Measurements from ENCODE around the gene NCKAP5.

NCKAP5 gene

DNA sequence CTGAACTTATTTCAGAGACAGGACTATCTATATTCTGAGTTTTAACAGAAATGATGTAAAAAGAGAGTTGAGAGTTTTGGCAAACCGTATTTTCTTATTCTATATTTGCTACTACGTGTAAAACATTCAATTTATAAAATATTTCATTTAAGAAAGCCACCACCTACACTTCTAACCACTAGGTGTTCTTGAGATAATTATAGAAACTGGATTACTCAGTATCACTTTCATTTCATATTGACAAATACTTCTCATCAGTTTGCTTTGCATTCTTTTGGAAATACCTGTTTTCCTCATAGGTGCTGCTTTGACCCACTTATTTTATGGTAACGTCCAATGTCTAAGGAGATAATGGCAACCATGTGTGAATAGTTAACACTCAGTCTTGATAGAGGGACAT lies 794.9 kb downstream of the NCKAP5 start:
- TF ChIP-seq LEF1 (IDR thresholded peaks at IDR 0.05; ENCODE audit: borderline replicate concordance) (no peak), FOXA1 (IDR thresholded peaks at IDR 0.05) (no peak)
- no peak for DNase-seq (ENCODE audit: extremely low spot score)
- ChIA-PET CTCF (no interaction called here), POLR2A (no interaction called here)

DNA sequence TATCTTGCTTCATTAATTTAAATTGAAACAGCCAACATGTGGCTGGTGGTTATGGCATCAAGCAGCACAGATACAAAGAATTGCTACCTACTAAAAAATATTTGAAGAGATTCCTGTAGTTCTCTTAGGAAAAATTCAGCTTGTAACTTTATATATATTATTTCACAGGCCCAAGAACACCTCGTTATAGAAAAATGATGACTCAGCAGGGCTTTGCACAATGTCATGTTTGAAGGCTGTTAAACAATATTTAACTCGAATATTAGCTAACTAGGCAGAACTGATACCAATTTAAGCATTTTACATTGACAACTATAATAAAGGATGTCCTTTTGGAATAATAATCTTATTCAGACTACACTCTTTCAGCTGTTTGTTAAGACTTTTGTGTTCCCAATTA lies 795.9 kb downstream of the NCKAP5 start:
- TF ChIP-seq, protein P1, sequence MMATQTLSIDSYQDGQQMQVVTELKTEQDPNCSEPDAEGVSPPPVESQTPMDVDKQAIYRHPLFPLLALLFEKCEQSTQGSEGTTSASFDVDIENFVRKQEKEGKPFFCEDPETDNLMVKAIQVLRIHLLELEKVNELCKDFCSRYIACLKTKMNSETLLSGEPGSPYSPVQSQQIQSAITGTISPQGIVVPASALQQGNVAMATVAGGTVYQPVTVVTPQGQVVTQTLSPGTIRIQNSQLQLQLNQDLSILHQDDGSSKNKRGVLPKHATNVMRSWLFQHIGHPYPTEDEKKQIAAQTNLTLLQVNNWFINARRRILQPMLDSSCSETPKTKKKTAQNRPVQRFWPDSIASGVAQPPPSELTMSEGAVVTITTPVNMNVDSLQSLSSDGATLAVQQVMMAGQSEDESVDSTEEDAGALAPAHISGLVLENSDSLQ (IDR thresholded peaks at IDR 0.05): no peak
- TF ChIP-seq ARNT (IDR thresholded peaks at IDR 0.05) (no peak), ELF4 (IDR thresholded peaks at IDR 0.05) (no peak), NFRKB (IDR thresholded peaks at IDR 0.05) (no peak), CTBP1 (IDR thresholded peaks at IDR 0.05; ENCODE audit: borderline replicate concordance) (no peak), BHLHE40 (IDR thresholded peaks at IDR 0.05; ENCODE audit: borderline replicate concordance) (no peak), ZNF384 (IDR thresholded peaks at IDR 0.05) (no peak), SP1 (IDR thresholded peaks at IDR 0.05) (no peak), FOXK2 (IDR thresholded peaks at IDR 0.05) (no peak), LEF1 (IDR thresholded peaks at IDR 0.05; ENCODE audit: borderline replicate concordance) (no peak), SUZ12 (IDR thresholded peaks at IDR 0.05) (no peak), L3MBTL2 (conservative IDR thresholded peaks at IDR 0.05) (no peak), TARDBP (IDR thresholded peaks at IDR 0.05) (no peak)
- ChIA-PET POLR2A (no interaction called here), CTCF (no interaction called here)
- DNase-seq (ENCODE audit: extremely low spot score): no peak

DNA sequence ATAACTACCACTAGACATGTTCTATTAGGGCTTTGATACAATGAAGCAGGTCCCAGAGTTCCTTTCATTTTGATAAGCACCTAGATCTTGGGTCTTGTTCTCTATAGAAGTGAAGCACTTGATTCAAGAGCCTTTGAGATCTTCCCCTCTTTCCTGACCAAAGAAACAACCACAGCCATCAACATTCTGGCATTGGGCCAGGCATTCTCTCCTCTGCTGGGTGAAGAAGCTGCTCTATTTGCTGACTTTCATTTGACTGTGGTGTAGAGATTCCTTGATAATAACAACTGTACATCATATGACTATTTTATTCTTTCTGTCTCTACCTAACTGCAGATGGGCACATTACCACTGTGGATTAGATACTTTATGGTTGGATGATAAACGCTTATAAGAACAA lies 801.7 kb downstream of the NCKAP5 start:
- ChIA-PET POLR2A (no interaction called here), CTCF (no interaction called here)
- TF ChIP-seq FOXM1 (IDR thresholded peaks at IDR 0.05; ENCODE audit: borderline replicate concordance) (no peak), SP1 (IDR thresholded peaks at IDR 0.05) (no peak), LEF1 (IDR thresholded peaks at IDR 0.05; ENCODE audit: borderline replicate concordance) (no peak), BHLHE40 (IDR thresholded peaks at IDR 0.05; ENCODE audit: borderline replicate concordance) (no peak), CTBP1 (IDR thresholded peaks at IDR 0.05; ENCODE audit: borderline replicate concordance) (no peak), ZNF384 (IDR thresholded peaks at IDR 0.05) (no peak)
- no peak for DNase-seq (ENCODE audit: extremely low spot score)

DNA sequence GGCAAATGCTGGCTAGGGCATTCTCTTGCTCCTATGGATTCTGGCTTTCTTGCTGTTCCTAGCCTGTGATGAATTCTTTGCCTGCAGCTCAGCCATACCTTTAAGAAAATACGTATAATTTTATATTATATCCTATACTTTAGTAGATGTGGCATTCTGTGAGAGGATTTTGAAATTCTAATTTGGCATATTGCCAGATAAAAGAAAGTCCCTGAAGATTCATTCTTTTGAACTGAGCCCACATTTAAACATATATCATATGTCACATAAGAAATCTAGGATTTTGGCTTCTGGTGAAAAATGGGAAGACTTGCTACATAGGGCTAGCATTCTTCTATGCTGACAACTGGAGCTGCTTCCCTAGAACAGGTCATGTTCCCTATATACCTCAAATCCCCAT lies 806.8 kb downstream of the NCKAP5 start:
- CTCF ChIA-PET: interaction anchor here (0.8 kb wide), 1 partner anchor 294 kb away, joined by 3 read pairs; no protein-coding TSS in a partner anchor
- TF ChIP-seq CTBP1 (IDR thresholded peaks at IDR 0.05; ENCODE audit: borderline replicate concordance) (no peak), HDGF (IDR thresholded peaks at IDR 0.05; ENCODE audit: borderline replicate concordance) (no peak), BHLHE40 (IDR thresholded peaks at IDR 0.05; ENCODE audit: borderline replicate concordance) (no peak), FOXM1 (IDR thresholded peaks at IDR 0.05; ENCODE audit: borderline replicate concordance) (no peak), SP1 (IDR thresholded peaks at IDR 0.05) (no peak), FOXK2 (IDR thresholded peaks at IDR 0.05) (no peak), FOXA1 (IDR thresholded peaks at IDR 0.05) (no peak), NFRKB (IDR thresholded peaks at IDR 0.05) (no peak), ARNT (IDR thresholded peaks at IDR 0.05) (no peak), TARDBP (IDR thresholded peaks at IDR 0.05) (no peak), SUZ12 (IDR thresholded peaks at IDR 0.05) (no peak), L3MBTL2 (conservative IDR thresholded peaks at IDR 0.05) (no peak), LEF1 (IDR thresholded peaks at IDR 0.05; ENCODE audit: borderline replicate concordance) (no peak), ELF4 (IDR thresholded peaks at IDR 0.05) (no peak), ZNF384 (IDR thresholded peaks at IDR 0.05) (no peak)
- TF ChIP-seq, protein P1 (IDR thresholded peaks at IDR 0.05): no peak
- DNase-seq (ENCODE audit: extremely low spot score): no peak
- POLR2A ChIA-PET: no interaction called here

DNA sequence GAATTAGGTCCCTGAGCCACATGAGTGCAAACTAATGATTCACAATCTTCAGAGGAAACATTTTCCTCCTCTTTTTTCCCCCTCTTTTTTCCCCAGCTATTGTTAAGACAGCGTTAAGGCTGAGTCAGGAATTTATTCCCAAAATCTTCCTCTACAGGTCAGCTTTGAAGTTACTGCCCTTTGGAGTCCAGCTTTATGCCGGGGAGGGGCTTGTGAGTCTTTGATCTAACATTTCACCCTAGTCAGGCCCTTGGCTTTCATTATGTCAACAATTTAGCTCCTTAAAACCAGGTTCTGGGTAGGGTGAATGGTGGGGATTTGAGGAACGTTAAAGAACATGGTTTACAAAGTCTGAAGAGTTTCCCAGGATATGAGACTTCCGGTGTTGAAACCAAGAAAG lies 807.3 kb downstream of the NCKAP5 start:
- ChIA-PET CTCF (interaction anchor here (0.8 kb wide), 1 partner anchor 293 kb away, joined by 3 read pairs; no protein-coding TSS in a partner anchor), POLR2A (no interaction called here)
- no peak for DNase-seq (ENCODE audit: extremely low spot score)
- TF ChIP-seq HDGF (IDR thresholded peaks at IDR 0.05; ENCODE audit: borderline replicate concordance): no peak
- no peak for TF ChIP-seq ZNF384 (IDR thresholded peaks at IDR 0.05)
- no peak for TF ChIP-seq ELF4 (IDR thresholded peaks at IDR 0.05)
- TF ChIP-seq NFRKB (IDR thresholded peaks at IDR 0.05): no peak
- no peak for TF ChIP-seq BHLHE40 (IDR thresholded peaks at IDR 0.05; ENCODE audit: borderline replicate concordance)
- TF ChIP-seq, protein P1 (IDR thresholded peaks at IDR 0.05): no peak
- no peak for TF ChIP-seq CTBP1 (IDR thresholded peaks at IDR 0.05; ENCODE audit: borderline replicate concordance)
- no peak for TF ChIP-seq ARNT (IDR thresholded peaks at IDR 0.05)
- TF ChIP-seq SUZ12 (IDR thresholded peaks at IDR 0.05): no peak
- TF ChIP-seq SP1 (IDR thresholded peaks at IDR 0.05): no peak

DNA sequence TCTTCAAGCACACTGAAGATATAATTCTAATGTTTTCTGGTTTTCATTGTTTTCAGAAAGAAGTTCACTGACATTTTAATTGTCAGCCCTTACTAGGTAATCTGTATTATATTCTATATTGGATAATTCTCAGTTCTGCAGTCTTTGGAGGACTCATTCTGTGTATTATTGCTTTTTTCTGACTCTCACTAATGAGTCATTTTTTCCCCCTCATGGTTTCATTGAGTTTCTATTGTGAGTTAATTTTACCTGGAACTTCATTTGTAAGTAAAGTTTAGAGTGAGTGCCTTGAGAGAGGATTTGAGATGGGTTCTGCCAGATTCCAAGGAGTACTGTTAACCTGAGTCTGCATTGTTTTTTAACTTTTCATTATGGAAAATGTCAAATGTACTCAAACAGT lies 807.9 kb downstream of the NCKAP5 start:
- DNase-seq (ENCODE audit: extremely low spot score): no peak
- no peak for TF ChIP-seq FOXM1 (IDR thresholded peaks at IDR 0.05; ENCODE audit: borderline replicate concordance)
- no peak for TF ChIP-seq FOXK2 (IDR thresholded peaks at IDR 0.05)
- no peak for TF ChIP-seq LEF1 (IDR thresholded peaks at IDR 0.05; ENCODE audit: borderline replicate concordance)
- no peak for TF ChIP-seq HDGF (IDR thresholded peaks at IDR 0.05; ENCODE audit: borderline replicate concordance)
- CTCF ChIA-PET: no interaction called here
- POLR2A ChIA-PET: no interaction called here

DNA sequence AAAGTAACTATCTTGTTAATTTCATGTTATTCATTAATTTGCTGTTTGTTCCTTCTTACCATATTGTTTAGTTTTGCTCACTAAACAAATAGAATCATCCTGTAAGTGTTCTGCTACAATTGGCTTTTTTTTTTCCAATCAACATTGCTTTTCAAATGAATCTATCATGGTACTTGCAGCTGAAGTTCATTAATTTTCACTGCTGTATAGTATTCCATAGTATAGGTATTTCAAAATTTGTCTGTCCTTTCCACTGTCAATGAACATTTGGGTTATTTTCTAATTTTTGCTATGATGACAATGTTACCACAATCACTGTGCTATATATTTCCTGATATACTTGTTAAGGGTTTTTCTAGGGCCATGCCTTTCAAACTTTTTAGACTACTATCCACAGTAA lies 809.3 kb downstream of the NCKAP5 start:
- CTCF ChIA-PET: no interaction called here
- DNase-seq (ENCODE audit: extremely low spot score): no peak
- no peak for TF ChIP-seq L3MBTL2 (conservative IDR thresholded peaks at IDR 0.05)
- TF ChIP-seq BHLHE40 (IDR thresholded peaks at IDR 0.05; ENCODE audit: borderline replicate concordance): no peak
- TF ChIP-seq LEF1 (IDR thresholded peaks at IDR 0.05; ENCODE audit: borderline replicate concordance): no peak
- no peak for TF ChIP-seq ZNF384 (IDR thresholded peaks at IDR 0.05)
- TF ChIP-seq FOXA1 (IDR thresholded peaks at IDR 0.05): no peak
- no peak for TF ChIP-seq ELF4 (IDR thresholded peaks at IDR 0.05)
- no peak for TF ChIP-seq HDGF (IDR thresholded peaks at IDR 0.05; ENCODE audit: borderline replicate concordance)
- POLR2A ChIA-PET: no interaction called here

All from HEK293T (cell line).